UCSD-AML1 (cell line): Measurements from ENCODE around the gene LCN9.
"Not testable (repeated sequence)": the region's sequence is repeated elsewhere in the genome, so short reads cannot be mapped to it uniquely, and the experiment has no call there.

Experiments
- DNase-seq: peaks from one replicate; lab custom pipeline; 2025; ENCODE audit not compliant: unreplicated experiment; lab: John Stamatoyannopoulos, UW

LCN9 gene

DNA sequence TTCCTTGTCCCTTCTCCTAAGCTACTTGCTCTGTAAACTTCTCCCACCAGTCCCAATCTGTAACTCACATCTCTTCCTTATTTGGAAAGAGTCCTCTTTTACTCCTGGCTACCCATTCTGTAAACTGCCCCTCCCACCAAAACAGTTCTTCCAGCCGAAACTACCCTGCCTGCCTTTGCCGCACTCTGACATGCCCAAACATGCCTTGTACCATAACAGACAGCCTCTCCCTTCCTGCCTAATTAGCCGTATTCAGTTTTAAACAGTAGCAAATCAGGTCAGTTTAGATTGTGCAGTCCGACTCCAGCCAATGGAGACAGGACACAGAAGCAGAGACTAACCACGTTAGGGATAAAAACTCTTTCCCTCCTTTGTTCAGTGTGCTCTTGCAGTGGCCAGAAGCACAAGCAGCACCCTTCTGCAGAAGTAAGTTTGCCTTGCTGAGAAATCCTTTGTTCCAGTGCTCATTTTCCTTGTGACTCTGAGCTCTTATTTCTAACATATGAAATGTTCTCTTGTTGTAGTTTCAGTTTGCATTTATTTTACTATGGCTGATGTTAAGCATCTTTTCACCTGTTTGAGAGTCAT is 18.4 kb upstream of the LCN9 start:
- DNase-seq: no peak

- DNase-seq: no peak
Observed at GRCh38 chr9:135647884-135648283, 15.2 kb upstream of the LCN9 start.

DNA sequence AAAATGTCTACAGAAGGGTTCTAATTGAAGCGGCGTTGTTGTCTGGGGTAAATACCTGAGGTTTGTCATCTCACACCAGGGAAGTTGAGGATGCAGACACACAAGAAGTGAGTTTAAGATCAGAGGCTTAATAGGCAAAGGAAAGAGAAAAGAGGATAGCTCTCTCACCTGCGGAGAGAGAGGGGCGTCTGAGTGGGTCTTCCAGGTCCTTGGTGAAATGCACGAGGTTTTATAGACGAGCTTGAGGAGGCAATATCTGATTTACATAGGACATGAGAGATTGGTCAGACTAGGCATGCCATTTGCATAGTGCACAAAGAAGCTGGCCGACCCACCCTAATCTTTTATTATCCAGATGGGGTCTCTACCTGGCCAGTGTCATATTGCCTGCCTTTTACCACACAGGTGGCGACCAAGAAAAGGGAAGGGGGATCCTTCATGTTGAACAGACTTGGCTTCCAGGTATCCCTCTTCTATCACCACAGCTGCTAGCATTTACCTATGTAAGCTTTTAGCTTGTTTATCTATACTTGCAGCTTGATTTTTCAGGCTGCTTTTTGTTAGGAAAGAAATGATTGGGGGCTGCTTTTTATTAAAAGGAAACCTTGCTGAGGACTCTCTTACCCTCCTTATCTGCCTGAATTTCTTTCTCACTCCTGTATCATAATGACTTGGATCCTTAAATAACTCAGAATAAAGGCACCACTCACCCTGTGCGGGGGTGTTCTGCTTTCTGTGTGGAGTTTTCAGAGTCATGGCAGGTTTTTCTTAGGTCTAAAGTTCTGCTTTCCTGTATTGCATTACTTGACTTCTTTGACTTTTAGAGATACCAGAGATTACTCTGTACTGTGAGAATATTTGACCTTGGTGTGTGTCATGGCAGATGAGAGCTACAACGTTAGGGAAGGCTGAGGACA is 14.4 kb upstream of the LCN9 start:
- DNase-seq: no peak

DNA sequence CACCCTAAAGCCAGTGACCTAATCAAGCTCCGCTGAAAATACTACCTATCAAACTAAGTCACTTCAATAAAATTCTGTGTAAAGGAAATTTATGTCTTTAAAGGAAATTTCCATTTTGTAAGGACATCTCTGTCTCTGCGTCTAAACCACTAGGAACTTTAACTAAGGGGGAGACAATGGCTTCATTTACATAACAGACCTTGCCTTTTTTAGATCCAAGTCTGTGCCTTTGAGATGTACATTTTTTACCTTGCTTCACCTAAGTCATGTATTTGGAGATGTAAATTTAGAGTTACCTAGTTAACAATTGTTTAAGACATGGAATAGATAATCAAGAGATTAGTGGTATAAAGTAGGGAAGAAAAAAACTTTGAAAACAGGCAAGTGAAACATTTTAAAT is 13.6 kb upstream of the LCN9 start:
- DNase-seq: no peak

GRCh38 chr9:135650408-135650807 is 12.7 kb upstream of the LCN9 start:
- DNase-seq: no peak

DNA sequence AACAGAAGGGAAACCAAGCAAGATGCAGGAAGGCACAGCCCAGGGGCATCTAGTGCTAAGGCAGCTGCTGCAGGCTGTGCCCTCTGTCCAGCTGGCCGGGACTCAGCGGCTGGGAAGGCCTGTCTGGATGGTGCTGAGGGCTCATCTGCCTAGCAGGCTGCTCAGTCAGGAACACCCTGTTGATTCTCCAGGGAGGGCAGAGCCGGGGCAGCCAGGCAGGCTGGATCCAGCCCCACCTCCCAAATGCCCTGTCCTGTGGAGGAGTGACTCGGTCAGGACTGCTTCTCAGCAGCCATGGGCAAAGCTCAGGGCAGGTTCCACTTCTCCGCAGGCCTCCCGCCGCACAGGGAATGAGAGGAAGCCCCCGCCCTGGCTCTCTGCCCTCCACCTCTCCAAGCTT is 7.8 kb upstream of the LCN9 start:
- DNase-seq: no peak

DNA sequence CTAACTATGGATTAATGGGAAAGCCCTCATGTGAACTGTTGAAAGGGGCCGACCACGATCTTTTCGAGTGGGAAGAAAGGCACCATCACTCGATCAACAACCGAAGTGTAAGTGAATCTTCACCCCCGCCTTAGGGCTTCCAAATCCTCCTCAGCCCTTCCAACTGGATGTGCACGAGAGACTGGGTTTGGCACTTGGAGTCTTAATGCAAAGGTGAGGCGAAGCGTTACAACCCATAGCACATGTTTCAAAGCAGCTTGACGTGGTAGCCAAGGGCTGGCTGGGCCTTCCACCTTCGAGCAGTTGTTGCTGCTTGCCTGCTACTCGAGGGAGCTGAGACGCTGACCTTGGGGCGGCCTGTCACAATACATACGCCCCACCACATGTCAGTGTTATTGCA is 5.7 kb upstream of the LCN9 start:
- no peak for DNase-seq

- DNase-seq: no peak
Observed at GRCh38 chr9:135659252-135659651, 3.9 kb upstream of the LCN9 start.

GRCh38 chr9:135660407-135660806 is 2.7 kb upstream of the LCN9 start:
- no peak for DNase-seq

DNA sequence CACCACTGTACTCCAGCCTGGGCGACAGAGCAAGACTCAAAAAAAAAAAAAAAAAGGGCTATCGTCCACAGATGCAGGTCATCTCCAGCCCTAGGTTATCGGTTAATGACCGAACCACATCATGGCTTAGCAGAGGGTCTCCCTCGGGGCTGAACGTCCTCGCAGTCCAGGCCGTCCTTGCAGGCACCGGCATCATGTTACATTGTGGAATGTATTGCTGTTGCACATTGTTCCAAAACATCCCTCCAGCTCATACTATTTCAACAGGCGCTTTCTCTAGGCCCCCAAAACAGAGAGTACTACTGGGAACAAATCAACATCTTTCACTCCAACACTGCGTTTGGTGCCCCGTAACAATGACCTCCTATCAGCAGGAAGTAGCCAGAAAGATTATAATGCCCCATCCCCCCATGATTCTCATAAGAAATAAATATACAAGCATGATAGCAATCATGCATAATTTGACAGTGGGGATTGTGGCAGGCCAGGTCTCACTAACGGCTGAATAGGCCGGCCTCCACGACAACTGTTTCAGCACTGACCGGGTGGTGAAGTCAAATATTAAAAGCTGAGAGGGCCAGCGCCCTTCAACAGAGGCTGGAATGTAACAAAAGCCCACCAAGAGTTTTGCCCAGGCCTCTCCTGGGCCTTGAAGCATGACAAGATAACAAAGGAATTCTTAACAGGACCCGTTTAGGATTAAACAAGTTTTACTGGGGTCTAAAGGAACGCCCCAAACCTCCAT is 1.1 kb upstream of the LCN9 start:
- DNase-seq: no peak

DNA sequence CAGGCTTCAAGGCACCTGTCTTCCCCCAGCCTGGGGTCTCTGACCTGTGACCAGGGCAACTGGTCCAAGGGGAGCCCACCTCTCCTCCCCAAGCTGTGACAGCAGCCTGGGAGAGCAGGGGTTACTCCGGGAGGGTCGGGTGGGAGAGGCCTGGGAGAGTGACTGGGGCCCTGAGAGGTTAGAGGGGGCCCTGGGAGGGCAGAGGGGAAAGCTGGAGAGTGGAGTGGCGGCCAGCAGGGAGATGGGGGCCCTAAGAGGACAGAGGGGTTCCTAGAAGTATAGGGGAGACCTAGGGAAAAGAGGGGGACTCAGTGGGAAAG is 302 bp downstream of the LCN9 start:
- DNase-seq: no peak

GRCh38 chr9:135663857-135664256 is 748 bp downstream of the LCN9 start:
- DNase-seq: no peak

DNA sequence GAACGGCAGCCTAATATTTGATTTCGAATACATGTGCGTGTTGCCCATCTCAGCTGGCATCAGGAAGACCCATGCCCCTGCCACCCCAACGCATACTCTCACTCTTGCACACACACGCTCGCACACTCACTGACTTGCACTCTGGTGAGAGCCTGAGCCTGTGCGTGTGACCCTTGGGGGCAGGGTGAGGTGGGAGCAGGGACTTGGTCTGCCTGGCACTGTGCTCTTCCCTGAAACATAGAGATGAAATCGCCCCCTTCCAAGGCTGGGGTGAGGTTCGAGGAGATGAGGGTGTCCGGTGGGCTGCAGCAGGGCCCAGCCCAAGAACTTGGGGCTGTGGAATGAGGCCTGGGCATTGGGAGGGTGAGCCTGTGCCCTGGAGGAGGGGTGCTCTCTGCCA is 1.2 kb downstream of the LCN9 start:
- DNase-seq: no peak

- no peak for DNase-seq
Observed at GRCh38 chr9:135664801-135665794, 2.0 kb downstream of the LCN9 start.

- no peak for DNase-seq
Observed at GRCh38 chr9:135665795-135666189, 2.7 kb downstream of the LCN9 start.

- no peak for DNase-seq
Observed at GRCh38 chr9:135666534-135667462, 3.7 kb downstream of the LCN9 start.

GRCh38 chr9:135667463-135668001 is 4.4 kb downstream of the LCN9 start:
- DNase-seq: no peak

- DNase-seq: not testable (repeated sequence)
Observed at GRCh38 chr9:135669018-135669417, 5.9 kb downstream of the LCN9 start.

- DNase-seq: no peak
Observed at GRCh38 chr9:135669616-135670285, 6.6 kb downstream of the LCN9 start.
